Measurements from ENCODE around the gene RAB3IL1.

- TF ChIP-seq POLR2AphosphoS5 (IDR thresholded peaks at IDR 0.05; ENCODE audit: low read depth, low read length) (no peak; the same call in none of the 2 replicates), POLR2A (IDR thresholded peaks at IDR 0.05; ENCODE audit: low read depth, low read length) (no peak)
Measured at GRCh38 chr11:61964058-61964665, 46.8 kb upstream of the RAB3IL1 start.
